Measurements from ENCODE around the gene CEACAM6.
"Not testable (repeated sequence)": the region's sequence is repeated elsewhere in the genome, so short reads cannot be mapped to it uniquely, and the experiment has no call there.

CEACAM6 gene

DNA sequence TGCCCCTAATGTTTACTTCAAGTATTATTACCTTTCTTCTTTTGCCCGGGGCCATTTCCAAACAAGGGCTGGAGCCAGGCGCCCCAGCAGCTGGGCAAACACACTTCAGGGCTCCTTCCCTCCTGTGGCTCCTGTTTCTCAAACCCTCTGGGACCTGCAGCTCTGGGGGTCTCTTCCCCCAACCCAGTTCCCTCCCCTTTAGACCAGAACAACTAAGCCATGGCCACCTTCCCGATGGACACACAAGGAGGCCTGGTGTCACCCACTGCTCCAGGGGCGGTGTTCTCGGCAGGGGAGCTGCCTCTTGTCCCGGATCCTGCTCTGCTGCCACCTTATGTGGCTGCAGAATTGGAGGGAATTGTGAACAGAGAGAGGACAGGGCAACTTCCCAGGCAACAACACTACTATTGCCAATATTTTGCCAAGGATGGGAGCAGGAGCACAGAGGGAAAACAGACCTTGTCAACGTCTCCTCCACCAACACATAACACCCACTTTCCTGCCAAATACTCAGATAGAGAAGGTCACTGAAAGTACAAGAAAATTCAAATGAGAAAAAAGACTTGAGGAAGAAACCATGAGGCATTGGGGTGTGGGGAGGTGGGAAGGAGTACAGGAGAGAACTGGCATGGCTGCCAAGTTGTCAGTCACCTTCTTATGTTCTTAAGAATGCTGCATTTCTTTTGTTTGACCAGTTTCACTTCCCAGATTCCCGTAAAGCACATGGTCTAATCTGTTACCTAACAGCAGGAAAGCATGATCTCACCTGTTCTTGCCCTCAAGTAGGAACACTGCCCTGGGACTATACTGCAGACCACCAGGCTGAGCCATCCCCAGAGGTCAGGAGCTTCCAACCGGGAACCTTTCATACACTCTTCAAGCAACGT, 4.8 kb upstream of the CEACAM6 start:
- peaks cover 57% of the 10 kb centered on the region for H3K27me3 ChIP-seq (ENCODE audit: insufficient read depth, low read length)
- not testable (repeated sequence) for H3K9me3 ChIP-seq (ENCODE audit: insufficient read depth, low read depth, low read length); H3K4me1 ChIP-seq (ENCODE audit: insufficient read depth, low read length); H3K4me3 ChIP-seq (ENCODE audit: low read length); H3K36me3 ChIP-seq (ENCODE audit: insufficient read depth, low read depth, low read length); H3K9ac ChIP-seq (ENCODE audit: low read depth, low read length); H3K27ac ChIP-seq (ENCODE audit: low read length)

DNA sequence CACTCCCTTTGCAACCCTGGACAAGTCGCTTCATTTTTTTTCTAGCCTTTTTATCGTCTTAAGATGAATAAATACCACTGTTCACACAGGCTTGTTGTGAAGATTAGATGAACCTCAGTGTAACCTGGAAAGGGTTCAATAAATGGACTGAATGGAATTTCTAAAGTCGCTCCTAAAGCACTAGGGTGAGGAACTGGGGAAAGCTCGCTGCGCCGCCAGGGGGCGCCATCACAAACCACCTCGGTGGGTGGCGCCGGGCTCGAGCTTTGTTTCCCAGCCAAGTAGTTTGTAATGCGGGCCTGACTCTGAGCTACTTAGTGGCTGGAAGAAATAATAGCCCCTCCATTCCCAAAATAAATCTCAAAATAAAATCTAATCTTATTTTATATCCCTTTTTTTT, 2.2 kb upstream of the CEACAM6 start:
- Histone ChIP-seq H3K36me3 (ENCODE audit: insufficient read depth, low read depth, low read length) (no peaks in the 10 kb centered on the region), H3K27me3 (ENCODE audit: insufficient read depth, low read length) (peaks cover 33% of the 10 kb centered on the region), H3K9ac (ENCODE audit: low read depth, low read length) (no peak overlapping the region), H3K4me3 (ENCODE audit: low read length) (no peak overlapping the region), H3K9me3 (ENCODE audit: insufficient read depth, low read depth, low read length) (no peaks in the 10 kb centered on the region), H3K27ac (ENCODE audit: low read length) (no peak overlapping the region), H3K4me1 (ENCODE audit: insufficient read depth, low read length) (no peaks in the 10 kb centered on the region)

DNA sequence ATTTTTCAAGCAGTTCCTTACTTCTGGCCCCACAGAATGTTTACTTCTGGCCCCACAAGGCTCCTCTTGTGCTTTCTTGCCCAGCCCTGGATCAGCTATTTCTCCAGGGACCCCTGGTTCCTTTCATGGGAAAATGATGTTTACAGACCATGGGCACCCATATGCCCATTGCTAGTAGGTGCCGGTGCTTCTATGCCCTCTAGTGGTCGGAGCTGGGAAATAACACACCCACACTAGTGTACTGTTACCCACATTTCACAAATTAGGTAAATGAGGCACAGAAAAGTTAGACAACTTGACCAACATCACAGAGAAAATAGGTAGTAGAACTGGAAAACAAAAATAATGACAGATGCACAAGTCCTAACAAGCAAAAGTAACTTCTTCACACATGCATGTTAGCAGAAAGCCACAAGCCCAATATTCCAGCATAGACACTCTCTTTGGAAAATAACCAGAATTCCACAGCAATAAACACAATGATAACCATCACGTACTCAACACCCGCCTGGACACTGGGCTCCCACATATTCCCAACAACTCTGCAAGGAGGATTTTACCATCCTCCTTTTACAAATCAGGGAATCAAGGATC, 1.3 kb upstream of the CEACAM6 start:
- H3K9ac ChIP-seq (ENCODE audit: low read depth, low read length) = no peak overlapping the region
- no peak overlapping the region for H3K4me3 ChIP-seq (ENCODE audit: low read length)
- peaks cover 25% of the 10 kb centered on the region for H3K27me3 ChIP-seq (ENCODE audit: insufficient read depth, low read length)

DNA sequence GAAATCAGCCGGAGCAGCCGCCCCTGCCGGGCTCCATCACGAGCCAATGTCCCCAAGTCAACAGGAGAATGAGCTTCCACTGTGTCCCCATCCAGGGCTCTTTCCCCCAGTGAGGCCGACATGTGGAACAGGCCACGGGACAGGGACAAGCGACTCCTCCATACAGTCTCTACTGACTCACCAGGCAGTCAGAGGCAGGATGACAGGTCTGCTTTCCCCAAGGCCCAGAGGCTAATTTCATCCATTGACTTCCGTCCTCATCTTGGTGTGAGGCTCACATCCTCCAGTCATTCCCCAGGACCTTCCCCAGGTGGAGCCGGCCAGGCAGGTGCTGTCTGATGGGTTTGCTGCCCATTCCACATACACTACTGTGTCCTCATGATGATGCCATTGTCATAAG, 3.5 kb downstream of the CEACAM6 start:
- Histone ChIP-seq H3K4me3 (ENCODE audit: low read length) (no peak overlapping the region), H3K9me3 (ENCODE audit: insufficient read depth, low read depth, low read length) (no peaks in the 10 kb centered on the region), H3K27me3 (ENCODE audit: insufficient read depth, low read length) (peaks cover 34% of the 10 kb centered on the region), H3K36me3 (ENCODE audit: insufficient read depth, low read depth, low read length) (no peaks in the 10 kb centered on the region), H3K9ac (ENCODE audit: low read depth, low read length) (no peak overlapping the region), H3K27ac (ENCODE audit: low read length) (no peak overlapping the region), H3K4me1 (ENCODE audit: insufficient read depth, low read length) (no peaks in the 10 kb centered on the region)

More for the DNA sequence above, 1.3 kb upstream of the CEACAM6 start:
- no peaks in the 10 kb centered on the region for H3K4me1 ChIP-seq (ENCODE audit: insufficient read depth, low read length)
- no peaks in the 10 kb centered on the region for H3K36me3 ChIP-seq (ENCODE audit: insufficient read depth, low read depth, low read length)
- no peaks in the 10 kb centered on the region for H3K9me3 ChIP-seq (ENCODE audit: insufficient read depth, low read depth, low read length)
- H3K27ac ChIP-seq (ENCODE audit: low read length) = no peak overlapping the region

DNA sequence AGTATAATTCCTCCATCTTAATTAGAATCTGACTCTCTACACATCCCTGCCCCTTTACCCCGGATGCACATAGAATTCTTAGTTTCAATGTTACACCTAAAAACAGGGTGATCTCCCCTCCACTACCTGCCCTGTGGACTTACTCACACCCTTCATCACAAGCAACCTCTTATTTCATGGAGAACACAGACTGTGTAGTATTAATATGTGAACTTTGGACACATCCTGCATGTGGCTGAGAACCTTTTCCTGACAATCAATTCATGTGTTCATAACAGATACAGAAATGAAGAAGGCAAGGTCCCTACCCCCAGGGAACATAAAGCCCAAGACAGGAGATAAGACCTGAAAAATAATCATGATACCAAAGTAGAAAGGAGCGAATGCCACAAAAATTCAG, 11.8 kb downstream of the CEACAM6 start:
- Histone ChIP-seq H3K4me1 (ENCODE audit: insufficient read depth, low read length) (no peaks in the 10 kb centered on the region), H3K9ac (ENCODE audit: low read depth, low read length) (no peak overlapping the region), H3K9me3 (ENCODE audit: insufficient read depth, low read depth, low read length) (peaks cover 4% of the 10 kb centered on the region; the same call in 1 of the 2 replicates), H3K27me3 (ENCODE audit: insufficient read depth, low read length) (peaks cover 25% of the 10 kb centered on the region), H3K36me3 (ENCODE audit: insufficient read depth, low read depth, low read length) (no peaks in the 10 kb centered on the region), H3K4me3 (ENCODE audit: low read length) (no peak overlapping the region), H3K27ac (ENCODE audit: low read length) (no peak overlapping the region)

DNA sequence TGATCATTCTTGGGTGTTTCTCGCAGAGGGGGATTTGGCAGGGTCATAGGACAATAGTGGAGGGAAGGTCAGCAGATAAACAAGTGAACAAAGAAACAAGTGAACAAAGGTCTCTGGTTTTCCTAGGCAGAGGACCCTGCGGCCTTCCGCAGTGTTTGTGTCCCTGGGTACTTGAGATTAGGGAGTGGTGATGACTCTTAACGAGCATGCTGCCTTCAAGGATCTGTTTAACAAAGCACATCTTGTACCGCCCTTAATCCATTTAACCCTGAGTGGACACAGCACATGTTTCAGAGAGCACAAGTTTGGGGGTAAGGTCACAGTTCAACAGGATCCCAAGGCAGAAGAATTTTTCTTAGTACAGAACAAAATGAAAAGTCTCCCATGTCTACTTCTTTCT, 12.8 kb downstream of the CEACAM6 start:
- not testable (repeated sequence) for H3K9me3 ChIP-seq (ENCODE audit: insufficient read depth, low read depth, low read length); H3K36me3 ChIP-seq (ENCODE audit: insufficient read depth, low read depth, low read length); H3K4me1 ChIP-seq (ENCODE audit: insufficient read depth, low read length); H3K27ac ChIP-seq (ENCODE audit: low read length); H3K9ac ChIP-seq (ENCODE audit: low read depth, low read length); H3K4me3 ChIP-seq (ENCODE audit: low read length)
- peaks cover 20% of the 10 kb centered on the region for H3K27me3 ChIP-seq (ENCODE audit: insufficient read depth, low read length)

DNA sequence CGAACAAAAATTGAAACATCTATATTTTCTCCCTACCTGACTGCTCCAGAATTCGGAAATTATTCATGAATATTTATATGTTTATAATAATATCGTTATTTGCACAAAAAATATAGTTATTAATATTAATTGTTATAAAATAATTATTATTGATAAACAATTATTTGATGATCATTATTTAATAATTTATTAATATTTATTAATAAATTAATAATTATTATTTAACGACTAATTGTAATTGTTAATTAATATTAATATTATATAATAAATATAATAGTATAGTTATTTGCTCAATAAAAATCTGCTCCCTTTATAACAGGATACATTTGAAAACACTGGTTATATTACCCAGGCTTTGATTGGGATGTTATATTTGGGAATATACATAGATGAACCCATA, 14.3 kb downstream of the CEACAM6 start:
- Histone ChIP-seq H3K27me3 (ENCODE audit: insufficient read depth, low read length) (peaks cover 5% of the 10 kb centered on the region; the same call in 1 of the 2 replicates), H3K9ac (ENCODE audit: low read depth, low read length) (no peak overlapping the region), H3K9me3 (ENCODE audit: insufficient read depth, low read depth, low read length) (peaks cover 4% of the 10 kb centered on the region; the same call in 1 of the 2 replicates), H3K4me3 (ENCODE audit: low read length) (no peak overlapping the region), H3K36me3 (ENCODE audit: insufficient read depth, low read depth, low read length) (no peaks in the 10 kb centered on the region), H3K4me1 (ENCODE audit: insufficient read depth, low read length) (no peaks in the 10 kb centered on the region), H3K27ac (ENCODE audit: low read length) (no peak overlapping the region)

DNA sequence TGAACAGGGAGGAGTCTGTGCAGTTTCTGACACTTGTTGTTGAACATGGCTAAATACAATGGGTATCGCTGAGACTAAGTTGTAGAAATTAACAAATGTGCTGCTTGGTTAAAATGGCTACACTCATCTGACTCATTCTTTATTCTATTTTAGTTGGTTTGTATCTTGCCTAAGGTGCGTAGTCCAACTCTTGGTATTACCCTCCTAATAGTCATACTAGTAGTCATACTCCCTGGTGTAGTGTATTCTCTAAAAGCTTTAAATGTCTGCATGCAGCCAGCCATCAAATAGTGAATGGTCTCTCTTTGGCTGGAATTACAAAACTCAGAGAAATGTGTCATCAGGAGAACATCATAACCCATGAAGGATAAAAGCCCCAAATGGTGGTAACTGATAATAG, 16.1 kb downstream of the CEACAM6 start:
- Histone ChIP-seq H3K9ac (ENCODE audit: low read depth, low read length) (no peak overlapping the region), H3K4me3 (ENCODE audit: low read length) (no peak overlapping the region), H3K27me3 (ENCODE audit: insufficient read depth, low read length) (no peaks in the 10 kb centered on the region), H3K27ac (ENCODE audit: low read length) (no peak overlapping the region), H3K4me1 (ENCODE audit: insufficient read depth, low read length) (no peaks in the 10 kb centered on the region), H3K9me3 (ENCODE audit: insufficient read depth, low read depth, low read length) (peaks cover 4% of the 10 kb centered on the region; the same call in 1 of the 2 replicates), H3K36me3 (ENCODE audit: insufficient read depth, low read depth, low read length) (no peaks in the 10 kb centered on the region)

DNA sequence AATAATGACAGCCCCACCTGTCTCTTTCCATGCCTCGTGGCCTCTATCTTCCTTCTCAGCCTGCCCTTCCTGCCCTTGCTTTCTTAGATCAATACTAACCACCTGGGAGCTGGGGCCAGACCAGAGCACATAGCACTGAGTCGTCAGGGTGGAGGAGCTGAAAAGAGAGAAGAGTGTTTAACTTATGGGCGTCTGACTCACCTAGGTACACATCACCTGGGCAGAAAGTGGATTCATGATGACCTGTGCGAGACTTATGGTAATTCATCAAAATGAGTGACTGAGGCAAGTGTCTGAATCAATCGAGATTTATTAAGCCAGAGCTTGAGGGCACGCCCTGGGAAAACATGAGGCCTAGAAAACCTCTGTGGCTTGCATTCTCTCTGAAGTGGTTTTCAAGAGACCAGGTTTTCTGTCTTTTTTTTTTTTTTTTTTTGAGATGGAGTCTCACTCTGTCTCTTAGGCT, 19.2 kb downstream of the CEACAM6 start:
- H3K27ac ChIP-seq (ENCODE audit: low read length) = no peak overlapping the region
- H3K36me3 ChIP-seq (ENCODE audit: insufficient read depth, low read depth, low read length) = no peaks in the 10 kb centered on the region
- no peaks in the 10 kb centered on the region for H3K9me3 ChIP-seq (ENCODE audit: insufficient read depth, low read depth, low read length)
- H3K4me3 ChIP-seq (ENCODE audit: low read length) = no peak overlapping the region
- no peak overlapping the region for H3K9ac ChIP-seq (ENCODE audit: low read depth, low read length)
- no peaks in the 10 kb centered on the region for H3K27me3 ChIP-seq (ENCODE audit: insufficient read depth, low read length)
- no peaks in the 10 kb centered on the region for H3K4me1 ChIP-seq (ENCODE audit: insufficient read depth, low read length)

DNA sequence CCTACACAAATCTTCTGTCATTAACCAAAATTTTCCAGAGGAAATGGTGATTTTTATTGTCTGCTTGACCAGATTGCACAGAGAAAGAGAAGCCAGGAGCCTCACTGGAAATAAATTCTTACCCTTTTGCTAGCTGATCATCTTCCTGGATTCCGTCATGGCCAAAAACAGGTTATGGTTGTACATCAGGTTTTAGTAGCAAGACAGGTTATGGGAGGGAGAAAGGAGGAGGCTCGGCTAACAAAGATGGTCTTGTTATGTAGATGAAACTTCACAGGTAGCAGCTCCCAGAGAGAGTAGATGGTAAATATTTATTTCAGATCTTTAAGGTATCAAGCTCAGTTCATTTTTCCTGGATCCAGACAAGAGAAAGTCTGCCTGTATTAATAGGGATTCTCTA, 21.4 kb downstream of the CEACAM6 start:
- no peaks in the 10 kb centered on the region for H3K36me3 ChIP-seq (ENCODE audit: insufficient read depth, low read depth, low read length)
- H3K4me3 ChIP-seq (ENCODE audit: low read length) = no peak overlapping the region; the same call in 1 of the 2 replicates
- H3K9ac ChIP-seq (ENCODE audit: low read depth, low read length) = no peak overlapping the region
- no peaks in the 10 kb centered on the region for H3K9me3 ChIP-seq (ENCODE audit: insufficient read depth, low read depth, low read length)
- H3K27ac ChIP-seq (ENCODE audit: low read length) = no peak overlapping the region
- no peaks in the 10 kb centered on the region for H3K4me1 ChIP-seq (ENCODE audit: insufficient read depth, low read length)
- H3K27me3 ChIP-seq (ENCODE audit: insufficient read depth, low read length) = no peaks in the 10 kb centered on the region; the same call in 1 of the 2 replicates

DNA sequence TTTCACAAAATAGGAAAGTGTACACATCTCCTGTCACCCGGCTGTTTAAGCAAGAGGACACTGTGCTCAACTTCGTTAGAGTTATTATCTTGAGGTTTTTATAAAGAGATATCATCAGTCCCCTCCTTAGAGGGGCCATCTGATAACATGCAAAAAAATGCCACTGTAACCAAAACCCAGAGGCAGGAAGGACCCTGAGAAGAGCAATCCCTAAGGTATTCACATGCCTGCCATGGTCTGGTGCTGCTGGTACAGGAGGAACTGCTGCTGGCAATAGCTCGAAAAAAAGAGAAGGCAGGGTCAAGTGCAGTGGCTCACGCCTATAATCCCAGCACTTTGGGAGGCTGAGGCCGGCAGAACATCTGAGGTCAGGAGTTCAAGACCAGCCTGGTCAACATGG, 28.3 kb downstream of the CEACAM6 start:
- Histone ChIP-seq H3K9me3 (ENCODE audit: insufficient read depth, low read depth, low read length) (no peaks in the 10 kb centered on the region), H3K27me3 (ENCODE audit: insufficient read depth, low read length) (peaks cover 30% of the 10 kb centered on the region), H3K36me3 (ENCODE audit: insufficient read depth, low read depth, low read length) (no peaks in the 10 kb centered on the region), H3K9ac (ENCODE audit: low read depth, low read length) (no peak overlapping the region), H3K4me1 (ENCODE audit: insufficient read depth, low read length) (no peaks in the 10 kb centered on the region), H3K4me3 (ENCODE audit: low read length) (no peak overlapping the region), H3K27ac (ENCODE audit: low read length) (no peak overlapping the region)

DNA sequence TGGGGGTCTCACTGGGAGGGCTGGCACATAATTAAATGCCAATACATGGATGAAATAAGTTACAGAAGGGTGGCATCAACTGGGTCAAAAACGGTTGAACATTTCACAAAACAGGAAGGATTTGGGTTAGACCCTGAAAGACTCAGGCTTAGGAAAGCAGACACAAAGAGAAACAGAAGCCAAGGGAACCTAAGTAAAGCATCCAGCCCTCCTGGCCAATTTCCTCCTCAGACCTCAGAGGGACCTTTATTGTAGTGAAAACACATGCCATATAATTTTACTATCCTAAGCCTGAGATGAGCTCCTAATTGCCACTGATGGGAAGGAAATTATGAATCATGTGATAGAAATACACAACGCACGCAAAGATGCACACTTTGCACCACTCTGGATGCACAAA, 29.0 kb downstream of the CEACAM6 start:
- Histone ChIP-seq H3K4me1 (ENCODE audit: insufficient read depth, low read length) (no peaks in the 10 kb centered on the region), H3K27ac (ENCODE audit: low read length) (no peak overlapping the region), H3K9me3 (ENCODE audit: insufficient read depth, low read depth, low read length) (no peaks in the 10 kb centered on the region), H3K9ac (ENCODE audit: low read depth, low read length) (no peak overlapping the region), H3K36me3 (ENCODE audit: insufficient read depth, low read depth, low read length) (no peaks in the 10 kb centered on the region), H3K27me3 (ENCODE audit: insufficient read depth, low read length) (peaks cover 30% of the 10 kb centered on the region), H3K4me3 (ENCODE audit: low read length) (no peak overlapping the region)
